GM12878 (cell line): ENCODE measurements around the gene RPS6KA5. TPM values are rescaled to one million over a fixed set of nuclear protein-coding genes. Genes with fewer than 3 reads are reported as not detected.

Experiments used
- IRF5 ChIP-seq: fragments of 450-650 bp; IDR thresholded peaks from 2 replicates; pipeline ENCODE4 v1.6.1; 2017; ENCODE audit warnings: borderline replicate concordance
- POLR2A ChIP-seq: IDR thresholded peaks from 2 replicates; pipeline ENCODE4 v1.6.1; 2011; ENCODE audit warnings: low read depth, mild to moderate bottlenecking, low read length
- REST ChIP-seq: IDR thresholded peaks from 2 replicates; pipeline ENCODE4 v1.6.1; 2012; ENCODE audit warnings: mild to moderate bottlenecking, low read depth, low read length
- polyA plus RNA-seq, 11 experiments: library from polyadenylated mRNA; depleted of rRNA in 4 of 11; unstranded in 6 of 11; stranded (reverse) in 5 of 11; fragments of >200 nt; fragmentation: Nextera tagmentation in 4 of 11; fragmentation: Illumina TruSeq in 1 of 11; extraction: Ambion mirVana in 4 of 11; extraction: Trizol in 1 of 11; gene quantifications; 1 replicate in 1 of 11; 2 replicates in 10 of 11; pipeline versions ENCODE4 v1.2.1 to v1.2.3, GENCODE V29; 2011 to 2016; ENCODE audit warnings: inconsistent platforms in 2 of 11, missing spikeins in 2 of 11, low read depth in 1 of 11
- total RNA-seq, 4 experiments: library from RNA; depleted of rRNA in 3 of 4; stranded (reverse); fragments of >200 nt in 3 of 4; fragmentation: Illumina TruSeq in 1 of 4; extraction: Trizol in 1 of 4; gene quantifications; 2 replicates each; pipeline versions ENCODE4 v1.2.1 to v1.2.3, GENCODE V29; 2013 to 2021
- TF ChIP-seq, protein P1 (sequence below): IDR thresholded peaks from 2 replicates; pipeline ENCODE4 v1.6.1; 2011; ENCODE audit warnings: borderline replicate concordance, low read depth, mild to moderate bottlenecking, moderate library complexity, low read length; ENCODE audit not compliant: insufficient read depth, poor library complexity, severe bottlenecking
- TF ChIP-seq, protein P2 (sequence below): IDR thresholded peaks from 2 replicates; pipeline ENCODE4 v1.6.1; 2012; ENCODE audit warnings: low read depth, low read length, improper control_type of control experiment

The RPS6KA5 gene
- total and polyA plus RNA-seq, 10 of the 15 experiments (the other 5 are each of a cell fraction or from before 2014, with no cell fraction given) = 1.4 to 7.0 (median 3.7) TPM

- TF ChIP-seq, protein P1, sequence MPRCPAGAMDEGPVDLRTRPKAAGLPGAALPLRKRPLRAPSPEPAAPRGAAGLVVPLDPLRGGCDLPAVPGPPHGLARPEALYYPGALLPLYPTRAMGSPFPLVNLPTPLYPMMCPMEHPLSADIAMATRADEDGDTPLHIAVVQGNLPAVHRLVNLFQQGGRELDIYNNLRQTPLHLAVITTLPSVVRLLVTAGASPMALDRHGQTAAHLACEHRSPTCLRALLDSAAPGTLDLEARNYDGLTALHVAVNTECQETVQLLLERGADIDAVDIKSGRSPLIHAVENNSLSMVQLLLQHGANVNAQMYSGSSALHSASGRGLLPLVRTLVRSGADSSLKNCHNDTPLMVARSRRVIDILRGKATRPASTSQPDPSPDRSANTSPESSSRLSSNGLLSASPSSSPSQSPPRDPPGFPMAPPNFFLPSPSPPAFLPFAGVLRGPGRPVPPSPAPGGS = no peak
- TF ChIP-seq IRF5 = no peak
- TF ChIP-seq, protein P2, sequence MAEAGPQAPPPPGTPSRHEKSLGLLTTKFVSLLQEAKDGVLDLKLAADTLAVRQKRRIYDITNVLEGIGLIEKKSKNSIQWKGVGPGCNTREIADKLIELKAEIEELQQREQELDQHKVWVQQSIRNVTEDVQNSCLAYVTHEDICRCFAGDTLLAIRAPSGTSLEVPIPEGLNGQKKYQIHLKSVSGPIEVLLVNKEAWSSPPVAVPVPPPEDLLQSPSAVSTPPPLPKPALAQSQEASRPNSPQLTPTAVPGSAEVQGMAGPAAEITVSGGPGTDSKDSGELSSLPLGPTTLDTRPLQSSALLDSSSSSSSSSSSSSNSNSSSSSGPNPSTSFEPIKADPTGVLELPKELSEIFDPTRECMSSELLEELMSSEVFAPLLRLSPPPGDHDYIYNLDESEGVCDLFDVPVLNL = no peak
- no peak for TF ChIP-seq POLR2A
- no peak for TF ChIP-seq REST
Observed at GRCh38 chr14:90983560-90983959, 76.9 kb downstream of the RPS6KA5 start (continued).
